GM18520 (cell line): ENCODE measurements around the gene BUD31.

ENCODE experiments used
- ATAC-seq: cut with Tn5 transposase; IDR thresholded peaks from one replicate; pipeline ENCODE4 v1.9.1; 2021; ENCODE audit not compliant: unreplicated experiment

Gene BUD31

DNA sequence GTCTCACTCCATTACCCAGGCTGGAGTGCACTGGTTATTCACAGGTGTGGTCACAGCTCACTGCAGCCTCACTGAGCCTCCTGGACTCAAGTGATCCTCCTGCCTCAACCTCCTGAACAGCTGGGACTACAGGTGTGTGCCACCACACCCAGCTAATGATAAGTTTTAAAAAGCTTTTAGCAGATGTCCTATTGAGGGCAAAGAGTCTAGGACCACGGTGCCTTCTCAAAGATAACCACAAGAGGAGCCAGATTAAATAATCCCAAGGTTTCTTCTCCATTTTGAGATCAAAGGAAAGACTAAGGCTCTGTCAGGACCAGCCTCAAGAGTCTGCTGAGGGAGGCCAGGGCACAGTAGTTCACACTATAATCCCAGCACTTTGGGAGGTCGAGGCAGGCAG lies 52.5 kb downstream of the BUD31 start:
- ATAC-seq, result no peak

DNA sequence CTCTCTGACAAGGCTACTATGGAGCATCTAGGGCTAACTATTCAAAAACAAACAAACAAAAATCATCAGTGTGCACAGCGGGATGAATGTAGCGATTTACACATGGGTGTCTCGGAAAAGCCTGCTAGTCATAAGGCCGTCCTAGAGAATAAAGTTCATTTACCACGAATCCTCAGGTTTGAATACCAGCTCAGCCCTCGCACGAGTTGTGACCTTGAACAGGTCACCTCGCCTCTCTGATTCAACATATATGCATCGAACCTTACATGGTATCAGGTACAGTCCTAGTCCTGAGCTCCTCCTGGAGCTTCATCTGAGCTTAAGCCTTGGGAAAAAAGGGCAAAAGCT lies 56.6 kb downstream of the BUD31 start:
- ATAC-seq, result no peak

DNA sequence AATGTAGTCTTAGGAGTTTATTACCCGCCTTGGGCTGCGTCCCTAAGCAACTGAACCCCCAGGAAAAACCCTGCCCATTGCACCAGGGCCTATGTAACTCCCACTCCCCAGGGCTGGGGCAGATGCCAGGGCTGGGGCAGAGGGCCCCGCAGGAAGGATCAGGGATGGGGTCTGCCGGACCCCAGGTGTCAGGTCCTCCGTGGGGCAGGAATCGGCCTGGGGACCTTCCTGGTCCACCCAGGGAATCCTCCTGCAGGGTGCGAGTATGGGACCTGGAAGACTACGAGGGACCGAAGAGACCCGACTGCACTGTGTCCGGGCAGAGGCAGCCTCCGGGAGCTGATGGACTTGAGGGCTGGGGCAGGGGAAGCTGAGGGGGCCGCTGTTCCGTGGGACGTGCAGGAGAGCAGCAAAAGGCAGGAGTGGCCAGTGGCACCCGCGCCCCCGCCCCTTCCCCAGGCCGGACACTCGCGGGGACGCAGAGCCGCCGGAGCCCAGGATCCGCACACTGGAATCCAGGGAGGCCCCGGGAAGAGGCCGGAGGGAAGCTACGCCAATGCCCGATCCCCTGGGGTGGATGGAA lies 59.7 kb downstream of the BUD31 start:
- ATAC-seq, result no peak
